Gastroesophageal sphincter (tissue), 4 donors: Measurements from ENCODE around the gene NYAP1. TPM values are rescaled to one million over a fixed set of nuclear protein-coding genes. Genes with fewer than 3 reads are reported as not detected.

Experiments
- ATAC-seq: fragments of 150-250 bp; one replicate; pipeline ENCODE4 v1.9.1; 2016; ENCODE audit warnings: mild to moderate bottlenecking, moderate library complexity
- H3K27ac ChIP-seq, 4 donors: fragments of 200-600 bp; sonication (generic) in 3 of 4; 1 replicate in 3 of 4; 2 replicates in 1 of 4; pipeline ENCODE4 v1.5.1; 2016 to 2019
- H3K27me3 ChIP-seq: fragments of 200-600 bp; sonication (generic); one replicate; pipeline ENCODE4 v1.5.1; 2019
- H3K36me3 ChIP-seq, 2 donors: fragments of 200-600 bp; sonication (generic); one replicate each; pipeline ENCODE4 v1.5.1; 2019; ENCODE audit warnings: control low read depth in 1 of 2
- H3K4me1 ChIP-seq, 3 donors: fragments of 200-600 bp; sonication (generic); 1 replicate in 2 of 3; 2 replicates in 1 of 3; pipeline ENCODE4 v1.5.1; 2016 to 2019; ENCODE audit warnings: control low read depth in 2 of 3
- H3K4me3 ChIP-seq, 2 donors: fragments of 200-600 bp; sonication (generic); one replicate each; pipeline ENCODE4 v1.5.1; 2019; ENCODE audit warnings: mild to moderate bottlenecking in 1 of 2, moderate library complexity in 1 of 2
- H3K9me3 ChIP-seq, 3 donors: fragments of 200-600 bp; sonication (generic); one replicate each; pipeline ENCODE4 v1.5.1; 2017 to 2019; ENCODE audit warnings: control low read depth in 2 of 3
- CTCF ChIP-seq, 4 experiments: fragments of 200-600 bp in 2 of 4; fragments of 450-650 bp in 2 of 4; sonication (generic) in 1 of 4; IDR thresholded peaks; one replicate each; pipeline ENCODE4 v1.5.1; 2017 to 2019; ENCODE audit warnings: antibody characterized with exemption in 4 of 4, mild to moderate bottlenecking in 2 of 4, moderate library complexity in 2 of 4
- EP300 ChIP-seq: sonication (generic); formaldehyde crosslinking; IDR thresholded peaks from one replicate; pipeline ENCODE4 v1.6.1; 2017; ENCODE audit warnings: antibody characterized with exemption, mild to moderate bottlenecking
- POLR2A ChIP-seq, 2 donors: fragments of 450-650 bp; IDR thresholded peaks; one replicate each; pipeline ENCODE4 v1.6.1; 2017; ENCODE audit warnings: antibody characterized with exemption in 2 of 2, mild to moderate bottlenecking in 2 of 2, moderate library complexity in 1 of 2
- POLR2AphosphoS5 ChIP-seq: sonication (generic); formaldehyde crosslinking; IDR thresholded peaks from one replicate; pipeline ENCODE4 v1.6.1; 2017; ENCODE audit warnings: antibody characterized with exemption
- WGBS, 2 donors: methylation state at CpG; one replicate each; pipeline ENCODE4 v1.1.5; 2018; ENCODE audit warnings: low coverage in 1 of 2; 5-methylcytosine and 5-hydroxymethylcytosine counted together
- total RNA-seq, 4 donors: library from RNA; depleted of rRNA; stranded (reverse); fragments of >200 nt; gene quantifications; one replicate each; pipeline ENCODE4 v1.1.0, GENCODE V29; 2016

NYAP1 gene
- total RNA-seq, 4 donors from 2014 or later: 0.94 to 3.1 (median 1.8) TPM

- TF ChIP-seq POLR2AphosphoS5: peak; percentile 5
- no peak for TF ChIP-seq EP300
- no peak for TF ChIP-seq POLR2A (IDR thresholded peaks at IDR 0.05)
- TF ChIP-seq CTCF (IDR thresholded peaks at IDR 0.05): peak in 3 of 4 experiments; percentile 94 to 99 (median 99)
- ATAC-seq: peak; percentile 82
Observed at GRCh38 chr7:100469227-100470044, 14.3 kb upstream of the NYAP1 start.

GRCh38 chr7:100471021-100471420, 12.7 kb upstream of the NYAP1 start:
- TF ChIP-seq POLR2AphosphoS5 (no peak), EP300 (no peak), CTCF (IDR thresholded peaks at IDR 0.05) (no peak), POLR2A (IDR thresholded peaks at IDR 0.05) (no peak)
- peaks cover 3 to 96% (median 41%) of the 10 kb centered on the region in 3 donors for H3K4me1 ChIP-seq
- no peaks in the 10 kb centered on the region for H3K9me3 ChIP-seq
- no peak for ATAC-seq
- H3K36me3 ChIP-seq: peaks cover 0 to 77% of the 10 kb centered on the region in 2 donors
- no peaks in the 10 kb centered on the region for H3K27me3 ChIP-seq
- WGBS, 2 donors: 100% methylated on average over 1 of the region's 4 CpGs; no CpG with 5 or more reads in 1 of the 2 donors
- H3K4me3 ChIP-seq: no peak overlapping the region
- peak overlapping the region in 1 of 4 donors; percentile 68 for H3K27ac ChIP-seq

More at GRCh38 chr7:100469227-100470044, 14.3 kb upstream of the NYAP1 start:
- no peak overlapping the region for H3K4me3 ChIP-seq
- peaks cover 0 to 71% of the 10 kb centered on the region in 2 donors for H3K36me3 ChIP-seq
- H3K27me3 ChIP-seq: no peaks in the 10 kb centered on the region
- peak overlapping the region in 3 of 4 donors; percentile 42 to 74 (median 67) for H3K27ac ChIP-seq
- WGBS, 2 donors: 0 to 7% methylated on average over 2 to 8 of the region's 13 CpGs
- peaks cover 3 to 92% (median 33%) of the 10 kb centered on the region in 3 donors for H3K4me1 ChIP-seq
- H3K9me3 ChIP-seq: no peaks in the 10 kb centered on the region

- H3K36me3 ChIP-seq: peaks cover 0 to 73% of the 10 kb centered on the region in 2 donors
- no peaks in the 10 kb centered on the region for H3K27me3 ChIP-seq
- H3K4me3 ChIP-seq: no peak overlapping the region
- TF ChIP-seq CTCF (IDR thresholded peaks at IDR 0.05): no peak
- TF ChIP-seq POLR2A (IDR thresholded peaks at IDR 0.05): no peak
- no peak for TF ChIP-seq EP300
- no peak for TF ChIP-seq POLR2AphosphoS5
- H3K4me1 ChIP-seq: peaks cover 3 to 96% (median 48%) of the 10 kb centered on the region in 3 donors
- H3K27ac ChIP-seq: peak overlapping the region in 3 of 4 donors; percentile 64 to 94 (median 68)
- no peak for ATAC-seq
- no peaks in the 10 kb centered on the region for H3K9me3 ChIP-seq
- 63% methylated on average over 5 of the region's 16 CpGs; no CpG with 5 or more reads in 1 of the 2 donors for WGBS, 2 donors
Observed at GRCh38 chr7:100472121-100472851, 11.4 kb upstream of the NYAP1 start.

- peaks cover 0 to 69% of the 10 kb centered on the region in 2 donors for H3K36me3 ChIP-seq
Observed at GRCh38 chr7:100472854-100473499, 10.8 kb upstream of the NYAP1 start.

More at GRCh38 chr7:100472854-100473499, 10.8 kb upstream of the NYAP1 start:
- Histone ChIP-seq H3K4me1 (peaks cover 3 to 96% (median 53%) of the 10 kb centered on the region in 3 donors), H3K9me3 (no peaks in the 10 kb centered on the region), H3K27ac (peak overlapping the region in 3 of 4 donors; percentile 64 to 94 (median 68)), H3K27me3 (no peaks in the 10 kb centered on the region), H3K4me3 (no peak overlapping the region)
- TF ChIP-seq EP300 (no peak), POLR2A (IDR thresholded peaks at IDR 0.05) (no peak), POLR2AphosphoS5 (no peak), CTCF (IDR thresholded peaks at IDR 0.05) (no peak)
- ATAC-seq: no peak
- 42 to 62% methylated on average over 8 to 10 of the region's 14 CpGs for WGBS, 2 donors
